RWPE2 (cell line): ENCODE measurements around the gene NID1.

Source experiments
- ATAC-seq: fragments of 200-7000 bp; cut with Tn5 transposase; 3 replicates; pipeline ENCODE4 v1.9.1; 2021; ENCODE audit warnings: low read depth
- DNase-seq: peaks from one replicate; pipeline ENCODE4 v3.0.0-alpha.2; 2020; ENCODE audit warnings: low spot score
- H3K27ac ChIP-seq: fragments of 450-650 bp; 2 replicates; pipeline ENCODE4 v1.5.1; 2017; ENCODE audit warnings: mild to moderate bottlenecking; ENCODE audit not compliant: poor library complexity, severe bottlenecking
- H3K27me3 ChIP-seq: fragments of 250-450 bp; sonication (Bioruptor Pico); 2 replicates; pipeline ENCODE4 v1.5.1; 2021; ENCODE audit warnings: mild to moderate bottlenecking, moderate library complexity; ENCODE audit not compliant: insufficient read depth, poor library complexity, severe bottlenecking
- H3K36me3 ChIP-seq: fragments of 250-450 bp; sonication (Bioruptor Pico); 2 replicates; pipeline ENCODE4 v1.5.1; 2020; ENCODE audit warnings: low read depth, mild to moderate bottlenecking, moderate library complexity
- H3K4me1 ChIP-seq: fragments of 250-450 bp; sonication (Bioruptor Pico); 2 replicates; pipeline ENCODE4 v1.5.1; 2021; ENCODE audit warnings: mild to moderate bottlenecking, moderate library complexity; ENCODE audit not compliant: insufficient read depth, poor library complexity, severe bottlenecking
- H3K4me3 ChIP-seq: fragments of 250-450 bp; sonication (Bioruptor Pico); 2 replicates; pipeline ENCODE4 v1.5.1; 2021; ENCODE audit warnings: mild to moderate bottlenecking, moderate library complexity; ENCODE audit not compliant: severe bottlenecking
- H3K9me3 ChIP-seq: fragments of 250-450 bp; sonication (Bioruptor Pico); 2 replicates; pipeline ENCODE4 v1.5.1; 2021; ENCODE audit warnings: mild to moderate bottlenecking, moderate library complexity; ENCODE audit not compliant: severe bottlenecking
- TF ChIP-seq, protein P1 (sequence below): fragments of 450-650 bp; IDR thresholded peaks from one replicate; pipeline ENCODE4 v1.5.1; 2017; ENCODE audit warnings: mild to moderate bottlenecking, moderate library complexity; ENCODE audit not compliant: poor library complexity, severe bottlenecking

The NID1 gene

DNA sequence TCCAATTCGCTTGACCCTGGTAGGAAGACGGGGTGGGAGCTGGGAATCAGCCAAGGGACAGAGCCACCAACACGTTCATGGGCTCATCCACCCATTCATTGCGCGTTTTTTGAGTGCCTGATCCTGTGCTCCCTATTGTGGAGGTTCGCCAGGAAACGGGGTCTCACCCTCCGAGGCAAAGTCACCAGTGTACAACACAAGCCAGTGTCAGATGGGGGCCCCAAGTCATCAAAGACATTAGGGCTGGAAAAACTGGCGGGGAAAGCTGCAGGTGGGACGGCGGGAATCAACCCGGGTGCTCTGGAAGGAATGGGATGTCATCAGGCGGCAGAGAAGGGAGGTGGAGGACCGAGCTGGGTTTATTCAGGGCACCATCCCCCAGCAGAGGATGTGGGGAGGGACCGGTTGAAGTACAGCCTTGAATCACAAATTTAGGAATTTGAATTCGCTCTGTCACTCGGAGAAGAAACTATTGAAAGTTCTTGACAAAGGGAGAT lies 667 bp upstream of the NID1 start:
- H3K4me3 ChIP-seq = peak overlapping the region; percentile 62
- H3K36me3 ChIP-seq = no peaks in the 10 kb centered on the region
- H3K27me3 ChIP-seq = no peaks in the 10 kb centered on the region
- H3K27ac ChIP-seq = no peak overlapping the region
- H3K4me1 ChIP-seq = no peaks in the 10 kb centered on the region
- no peak for DNase-seq
- TF ChIP-seq, protein P1, sequence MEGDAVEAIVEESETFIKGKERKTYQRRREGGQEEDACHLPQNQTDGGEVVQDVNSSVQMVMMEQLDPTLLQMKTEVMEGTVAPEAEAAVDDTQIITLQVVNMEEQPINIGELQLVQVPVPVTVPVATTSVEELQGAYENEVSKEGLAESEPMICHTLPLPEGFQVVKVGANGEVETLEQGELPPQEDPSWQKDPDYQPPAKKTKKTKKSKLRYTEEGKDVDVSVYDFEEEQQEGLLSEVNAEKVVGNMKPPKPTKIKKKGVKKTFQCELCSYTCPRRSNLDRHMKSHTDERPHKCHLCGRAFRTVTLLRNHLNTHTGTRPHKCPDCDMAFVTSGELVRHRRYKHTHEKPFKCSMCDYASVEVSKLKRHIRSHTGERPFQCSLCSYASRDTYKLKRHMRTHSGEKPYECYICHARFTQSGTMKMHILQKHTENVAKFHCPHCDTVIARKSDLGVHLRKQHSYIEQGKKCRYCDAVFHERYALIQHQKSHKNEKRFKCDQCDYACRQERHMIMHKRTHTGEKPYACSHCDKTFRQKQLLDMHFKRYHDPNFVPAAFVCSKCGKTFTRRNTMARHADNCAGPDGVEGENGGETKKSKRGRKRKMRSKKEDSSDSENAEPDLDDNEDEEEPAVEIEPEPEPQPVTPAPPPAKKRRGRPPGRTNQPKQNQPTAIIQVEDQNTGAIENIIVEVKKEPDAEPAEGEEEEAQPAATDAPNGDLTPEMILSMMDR = no peak
- no peaks in the 10 kb centered on the region for H3K9me3 ChIP-seq
- ATAC-seq = no peak

DNA sequence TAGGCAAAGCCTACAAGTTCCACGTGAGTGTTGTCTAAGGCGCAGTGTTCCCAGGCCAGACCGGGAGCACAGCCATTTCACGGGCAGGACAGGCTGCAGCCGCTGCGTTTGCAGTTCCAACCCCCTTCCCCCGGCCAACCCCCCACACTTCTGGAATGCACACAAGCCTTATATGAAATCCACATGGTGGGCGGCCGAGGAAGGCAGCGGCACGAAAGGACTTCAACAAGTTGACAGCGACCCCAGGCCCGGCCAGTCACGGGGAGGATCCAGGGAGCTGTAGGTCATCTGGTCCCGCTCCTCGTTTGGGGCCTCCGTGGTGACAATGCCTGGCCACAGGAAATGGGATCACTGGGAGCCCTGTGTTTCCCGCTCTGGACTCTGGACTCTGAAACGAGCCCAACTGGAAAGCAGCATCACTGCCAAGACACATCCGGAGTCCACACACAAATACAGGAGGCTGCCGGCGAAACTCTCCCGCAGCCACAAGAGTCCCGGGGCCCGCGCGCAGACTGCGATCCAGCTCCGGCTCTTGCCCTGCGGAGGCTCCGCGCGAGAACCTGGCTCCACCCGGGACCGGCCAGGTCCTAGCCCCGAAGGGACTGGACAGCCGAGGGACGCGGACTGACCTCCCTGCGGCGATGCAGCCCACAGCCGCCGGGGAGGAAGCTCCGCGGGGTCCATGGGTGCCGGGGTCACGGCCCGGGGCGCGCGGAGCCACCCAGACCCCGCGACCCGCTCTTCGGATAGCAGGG lies 794 bp downstream of the NID1 start:
- H3K4me3 ChIP-seq = peak overlapping the region; percentile 62
- no peaks in the 10 kb centered on the region for H3K4me1 ChIP-seq
- no peak for DNase-seq
- no peaks in the 10 kb centered on the region for H3K36me3 ChIP-seq
- peak; percentile 57 for ATAC-seq
- H3K27me3 ChIP-seq = no peaks in the 10 kb centered on the region
- no peaks in the 10 kb centered on the region for H3K9me3 ChIP-seq
- H3K27ac ChIP-seq = peak overlapping the region; percentile 27
- TF ChIP-seq, protein P1 = no peak

DNA sequence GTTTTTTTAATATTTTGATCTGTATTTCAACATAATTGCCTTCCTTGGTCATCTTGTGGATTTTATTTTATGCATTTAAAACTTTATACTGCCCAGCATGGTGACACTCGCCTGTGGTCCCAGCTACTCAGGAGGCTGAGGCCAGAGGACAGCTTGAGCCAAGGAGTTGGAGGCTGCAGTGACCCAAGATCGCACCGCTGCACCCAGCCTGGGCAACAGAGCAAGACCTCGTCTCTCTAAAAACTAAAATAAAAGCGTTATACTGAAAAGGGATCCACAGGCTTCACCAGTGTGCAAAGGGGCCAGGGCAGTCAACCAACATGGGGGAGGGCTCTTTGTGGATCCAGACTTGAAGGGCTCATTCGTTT lies 1.4 kb downstream of the NID1 start:
- Histone ChIP-seq H3K36me3 (no peaks in the 10 kb centered on the region), H3K27ac (no peak overlapping the region), H3K4me1 (no peaks in the 10 kb centered on the region), H3K27me3 (no peaks in the 10 kb centered on the region), H3K9me3 (no peaks in the 10 kb centered on the region), H3K4me3 (peak overlapping the region; percentile 62)
- ATAC-seq = no peak
- TF ChIP-seq, protein P1 = no peak
- no peak for DNase-seq

DNA sequence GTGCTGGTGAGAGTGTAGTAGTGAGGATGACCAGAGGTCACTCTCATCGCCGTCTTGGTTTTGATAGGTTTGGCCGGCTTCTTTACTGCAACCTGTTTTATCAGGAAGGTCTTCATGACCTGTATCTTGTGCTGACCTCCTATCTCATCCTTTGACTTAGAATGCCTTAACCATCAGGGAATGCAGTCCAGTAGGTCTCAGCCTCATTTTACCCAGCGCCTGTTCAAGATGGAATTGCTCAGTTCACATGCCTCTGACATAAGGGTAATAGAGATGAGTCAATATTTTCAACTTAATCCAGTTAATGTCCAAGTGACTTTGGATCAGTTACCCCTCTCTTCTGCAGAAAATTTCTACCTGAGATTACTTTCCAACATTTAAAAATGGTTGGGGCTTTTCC lies 4.6 kb downstream of the NID1 start:
- no peaks in the 10 kb centered on the region for H3K4me1 ChIP-seq

More for the DNA sequence above, 4.6 kb downstream of the NID1 start:
- TF ChIP-seq, protein P1 = no peak
- H3K27ac ChIP-seq = no peak overlapping the region
- ATAC-seq (no peak), DNase-seq (no peak)
- no peaks in the 10 kb centered on the region for H3K36me3 ChIP-seq
- H3K9me3 ChIP-seq = no peaks in the 10 kb centered on the region
- H3K4me3 ChIP-seq = no peak overlapping the region
- no peaks in the 10 kb centered on the region for H3K27me3 ChIP-seq
